ENCODE data around the gene USP3.
A peak's percentile ranks its signal among the peaks of the same experiment; 100 is the strongest.

The USP3 gene

GRCh38 chr15:63504247-63504978, at the start of gene USP3:
Gene USP3 (plus strand): TSS chr15:63504593. CDS start chr15:63504740, 147 bp downstream.
- peak; percentile 89 to 97 (median 93) for DNase-seq

GRCh38 chr15:63456258-63456657, 48.1 kb upstream of the USP3 start:
- DNase-seq, result no peak

- no peak for DNase-seq
These were observed 47.0 kb upstream of the USP3 start for GRCh38 chr15:63457379-63457778.

- DNase-seq, result no peak
These were observed 46.4 kb upstream of the USP3 start for GRCh38 chr15:63458026-63458425.

GRCh38 chr15:63458794-63459395, 45.5 kb upstream of the USP3 start:
- no peak for DNase-seq

- DNase-seq, result no peak
These were observed 43.9 kb upstream of the USP3 start for GRCh38 chr15:63460210-63461155.

GRCh38 chr15:63461230-63461985, 43.0 kb upstream of the USP3 start:
- DNase-seq, result no peak

GRCh38 chr15:63462088-63462487, 42.3 kb upstream of the USP3 start:
- DNase-seq, result no peak

GRCh38 chr15:63463036-63463435, 41.4 kb upstream of the USP3 start:
- DNase-seq, result no peak

GRCh38 chr15:63463793-63464192, 40.6 kb upstream of the USP3 start:
- DNase-seq, result no peak

- DNase-seq, result no peak
These were observed 39.3 kb upstream of the USP3 start for GRCh38 chr15:63465104-63465503.

- DNase-seq, result peak; percentile 24 to 82 (median 50)
These were observed 37.8 kb upstream of the USP3 start for GRCh38 chr15:63466378-63467192.

- DNase-seq, result peak in 2 of 6 experiments; percentile 10 to 15
These were observed 35.2 kb upstream of the USP3 start for GRCh38 chr15:63469190-63469589.

GRCh38 chr15:63469984-63470383, 34.4 kb upstream of the USP3 start:
- DNase-seq, result no peak

- DNase-seq, result peak in 3 of 6 experiments; percentile 12 to 15 (median 13)
These were observed 31.2 kb upstream of the USP3 start for GRCh38 chr15:63473007-63473748.

- DNase-seq, result no peak
These were observed 30.7 kb upstream of the USP3 start for GRCh38 chr15:63473749-63473998.

GRCh38 chr15:63473999-63474809, 30.2 kb upstream of the USP3 start:
- peak in 4 of 6 experiments; percentile 21 to 47 (median 26) for DNase-seq

GRCh38 chr15:63474810-63475316, 29.5 kb upstream of the USP3 start:
- DNase-seq, result no peak

- DNase-seq, result no peak
These were observed 28.7 kb upstream of the USP3 start for GRCh38 chr15:63475707-63476106.

GRCh38 chr15:63476229-63476632, 28.2 kb upstream of the USP3 start:
- no peak for DNase-seq
